ENCODE results near the gene DSG3.
"Not testable (repeated sequence)": the region's sequence is repeated elsewhere in the genome, so short reads cannot be mapped to it uniquely, and the experiment has no call there.

Gene DSG3

DNA sequence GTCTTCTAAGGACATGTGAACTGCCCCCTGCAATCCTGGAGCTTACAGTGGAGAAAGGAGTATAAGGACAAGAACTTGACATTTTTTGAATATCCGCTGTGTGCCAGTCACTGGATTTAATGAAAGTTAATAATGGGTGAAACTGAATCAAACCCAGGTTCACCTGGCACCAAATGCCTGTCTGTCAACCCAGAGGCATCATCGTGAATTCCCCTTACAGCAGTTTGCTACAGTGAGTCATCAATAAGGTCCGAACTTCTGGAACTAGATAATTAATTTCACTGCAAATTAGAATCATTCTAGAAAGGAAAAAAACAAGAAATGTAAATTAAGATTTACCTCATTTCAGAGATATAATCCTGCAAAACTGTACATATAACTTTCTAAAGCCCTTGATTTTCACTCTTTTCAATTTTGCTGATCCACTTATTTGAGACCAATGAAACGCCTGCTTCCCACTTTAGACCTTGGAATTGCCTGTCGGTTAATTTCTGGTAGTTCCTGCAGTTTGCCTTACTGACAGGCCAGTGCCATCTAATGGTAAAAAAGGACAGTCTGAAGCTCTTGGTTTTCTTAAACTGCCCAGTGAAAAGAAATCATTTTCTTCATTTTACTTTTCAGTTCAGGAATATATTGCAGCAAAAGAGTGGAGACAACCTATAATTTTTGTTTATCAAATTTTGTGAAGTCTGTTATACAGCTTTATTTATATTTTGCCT is 58.6 kb downstream of the DSG3 start:
- no peak overlapping the region for H3K27ac ChIP-seq
- no peak for TF ChIP-seq ZFX (IDR thresholded peaks at IDR 0.05; ENCODE audit: borderline replicate concordance)
- TF ChIP-seq, protein P1, sequence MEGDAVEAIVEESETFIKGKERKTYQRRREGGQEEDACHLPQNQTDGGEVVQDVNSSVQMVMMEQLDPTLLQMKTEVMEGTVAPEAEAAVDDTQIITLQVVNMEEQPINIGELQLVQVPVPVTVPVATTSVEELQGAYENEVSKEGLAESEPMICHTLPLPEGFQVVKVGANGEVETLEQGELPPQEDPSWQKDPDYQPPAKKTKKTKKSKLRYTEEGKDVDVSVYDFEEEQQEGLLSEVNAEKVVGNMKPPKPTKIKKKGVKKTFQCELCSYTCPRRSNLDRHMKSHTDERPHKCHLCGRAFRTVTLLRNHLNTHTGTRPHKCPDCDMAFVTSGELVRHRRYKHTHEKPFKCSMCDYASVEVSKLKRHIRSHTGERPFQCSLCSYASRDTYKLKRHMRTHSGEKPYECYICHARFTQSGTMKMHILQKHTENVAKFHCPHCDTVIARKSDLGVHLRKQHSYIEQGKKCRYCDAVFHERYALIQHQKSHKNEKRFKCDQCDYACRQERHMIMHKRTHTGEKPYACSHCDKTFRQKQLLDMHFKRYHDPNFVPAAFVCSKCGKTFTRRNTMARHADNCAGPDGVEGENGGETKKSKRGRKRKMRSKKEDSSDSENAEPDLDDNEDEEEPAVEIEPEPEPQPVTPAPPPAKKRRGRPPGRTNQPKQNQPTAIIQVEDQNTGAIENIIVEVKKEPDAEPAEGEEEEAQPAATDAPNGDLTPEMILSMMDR (IDR thresholded peaks at IDR 0.05) = no peak; the same call in 1 of the 2 replicates

DNA sequence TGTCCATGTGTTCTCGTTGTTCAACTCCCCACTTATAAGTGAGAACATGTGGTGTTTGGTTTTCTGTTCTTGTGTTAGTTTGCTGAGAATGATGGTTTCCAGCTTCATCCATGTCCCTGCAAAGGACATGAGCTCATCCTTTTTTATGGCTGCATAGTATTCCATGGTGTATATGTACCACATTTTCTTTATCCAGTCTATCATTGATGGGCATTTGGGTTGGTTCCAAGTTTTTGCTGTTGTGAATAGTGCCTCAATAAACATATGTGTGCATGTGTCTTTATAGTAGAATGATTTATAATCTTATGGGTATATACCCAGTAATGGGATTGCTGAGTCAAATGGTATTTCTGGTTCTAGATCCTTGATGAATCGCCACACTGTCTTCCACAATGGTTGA is 59.6 kb downstream of the DSG3 start:
- not testable (repeated sequence) for H3K27ac ChIP-seq

DNA sequence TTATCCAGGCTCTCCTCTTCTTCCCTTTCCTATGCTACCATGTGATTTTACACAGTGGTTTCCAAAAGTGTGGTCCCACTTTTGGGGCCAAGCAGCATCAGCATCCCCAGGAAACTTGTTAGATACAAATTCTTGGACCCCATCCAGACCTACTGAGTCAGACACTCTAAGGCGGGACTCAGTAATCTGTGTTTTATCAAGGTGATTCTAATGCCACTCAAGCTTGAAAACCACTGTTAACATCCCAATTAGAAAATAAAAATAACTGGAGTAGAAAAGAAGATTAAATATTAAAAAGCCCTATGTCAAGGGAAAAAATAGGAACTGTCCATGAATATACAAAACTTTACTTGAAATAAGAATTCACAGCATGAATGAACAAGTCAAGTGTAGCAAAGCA is 61.2 kb downstream of the DSG3 start:
- no peak overlapping the region for H3K27ac ChIP-seq
- no peak for TF ChIP-seq ZFX (IDR thresholded peaks at IDR 0.05; ENCODE audit: borderline replicate concordance)
- TF ChIP-seq, protein P1 (IDR thresholded peaks at IDR 0.05) = no peak

DNA sequence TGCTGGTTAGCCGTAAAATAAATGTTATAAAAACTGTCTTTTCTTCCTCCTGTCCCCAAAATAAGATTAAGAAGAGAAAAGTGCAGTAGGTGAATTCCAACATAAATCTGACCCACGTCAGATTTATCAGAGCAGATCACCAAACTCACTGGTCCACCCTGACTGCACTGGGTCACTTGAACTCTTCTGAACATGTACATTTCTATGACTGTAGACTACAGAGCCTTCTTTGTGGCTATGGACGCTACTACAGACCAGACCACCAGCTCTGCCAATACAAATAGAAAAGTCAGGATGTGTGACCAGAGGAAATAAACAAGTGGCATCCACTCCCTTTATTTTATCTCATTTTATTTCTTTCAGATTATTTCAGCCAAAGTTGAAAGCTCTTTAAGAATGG is 62.0 kb downstream of the DSG3 start:
- peak overlapping the region; percentile 31 for H3K27ac ChIP-seq
- TF ChIP-seq, protein P1 (IDR thresholded peaks at IDR 0.05) = no peak
- TF ChIP-seq ZFX (IDR thresholded peaks at IDR 0.05; ENCODE audit: borderline replicate concordance) = no peak

DNA sequence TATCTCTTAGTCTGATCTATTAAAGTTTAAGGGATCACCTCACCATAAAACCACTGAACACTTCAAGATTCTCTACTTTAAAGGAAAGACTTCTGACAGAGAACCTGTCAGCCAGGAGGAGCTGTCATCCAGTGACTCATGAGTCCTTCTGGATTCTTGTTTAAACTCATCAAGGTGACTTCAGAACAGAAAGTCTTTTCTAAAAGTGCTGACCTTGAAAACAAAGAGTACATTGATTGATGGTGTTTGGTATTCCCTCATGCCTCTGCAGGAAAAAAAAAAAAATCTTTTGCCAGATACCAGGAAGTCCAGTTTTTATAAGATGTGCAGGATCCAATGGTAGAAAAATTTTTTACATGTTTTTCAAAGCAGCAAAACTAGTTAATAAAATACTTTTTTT is 62.8 kb downstream of the DSG3 start:
- TF ChIP-seq, protein P1 (IDR thresholded peaks at IDR 0.05) = no peak
- TF ChIP-seq ZFX (IDR thresholded peaks at IDR 0.05; ENCODE audit: borderline replicate concordance) = no peak
- H3K27ac ChIP-seq = peak overlapping the region; percentile 31

DNA sequence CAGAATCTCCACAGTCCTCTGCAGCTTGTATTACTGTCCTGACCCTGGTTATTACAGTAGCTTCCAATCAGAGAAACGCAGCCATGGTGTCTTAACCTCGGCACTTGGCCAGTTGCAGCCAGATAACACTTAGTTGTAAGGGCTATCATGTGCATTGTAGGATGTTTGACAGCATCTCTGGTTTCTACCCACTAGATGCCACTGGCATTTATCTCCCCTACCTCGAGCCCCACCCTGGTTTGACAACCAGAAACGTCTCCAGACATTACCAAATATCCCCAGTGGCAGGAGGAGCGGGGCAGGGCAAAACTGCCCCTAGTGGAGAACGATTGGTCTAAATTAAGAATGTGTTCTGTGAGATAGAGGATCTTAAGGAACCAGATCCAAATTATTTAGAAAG is 63.6 kb downstream of the DSG3 start:
- TF ChIP-seq ZFX (IDR thresholded peaks at IDR 0.05; ENCODE audit: borderline replicate concordance) = no peak
- TF ChIP-seq, protein P1 (IDR thresholded peaks at IDR 0.05) = peak; percentile 40
- H3K27ac ChIP-seq = no peak overlapping the region; the same call in 1 of the 2 replicates

DNA sequence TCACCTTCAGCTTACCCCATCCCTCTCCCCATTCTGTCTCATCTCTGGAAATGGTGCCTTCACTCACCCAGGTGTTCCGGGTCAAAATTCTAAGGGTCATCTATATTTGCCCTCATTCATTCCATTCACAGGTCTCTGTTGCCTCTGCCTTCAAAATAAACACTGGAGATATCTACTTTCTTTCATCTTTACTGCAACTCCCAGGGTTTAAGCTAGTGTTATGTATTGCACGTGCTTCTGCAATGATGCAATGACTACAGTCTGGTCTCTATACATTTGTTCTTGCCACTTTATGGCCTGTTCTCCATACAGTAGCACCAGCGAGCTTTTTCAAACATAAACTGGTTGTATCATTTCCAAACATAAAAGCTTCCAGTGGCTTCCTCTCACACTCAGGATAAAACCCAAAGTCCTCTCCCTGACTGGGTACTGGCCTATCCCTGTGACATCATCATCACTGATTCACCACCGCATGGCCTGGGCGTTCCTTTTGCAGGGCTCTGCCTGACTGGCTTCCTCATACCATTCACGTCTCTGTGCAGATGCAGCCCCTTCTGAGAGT is 64.7 kb downstream of the DSG3 start:
- TF ChIP-seq ZFX (IDR thresholded peaks at IDR 0.05; ENCODE audit: borderline replicate concordance) = no peak
- TF ChIP-seq, protein P1 (IDR thresholded peaks at IDR 0.05) = no peak
- H3K27ac ChIP-seq = no peak overlapping the region

Data from 22Rv1 (cell line).